ENCODE data around the gene DYNLT4.

DNA sequence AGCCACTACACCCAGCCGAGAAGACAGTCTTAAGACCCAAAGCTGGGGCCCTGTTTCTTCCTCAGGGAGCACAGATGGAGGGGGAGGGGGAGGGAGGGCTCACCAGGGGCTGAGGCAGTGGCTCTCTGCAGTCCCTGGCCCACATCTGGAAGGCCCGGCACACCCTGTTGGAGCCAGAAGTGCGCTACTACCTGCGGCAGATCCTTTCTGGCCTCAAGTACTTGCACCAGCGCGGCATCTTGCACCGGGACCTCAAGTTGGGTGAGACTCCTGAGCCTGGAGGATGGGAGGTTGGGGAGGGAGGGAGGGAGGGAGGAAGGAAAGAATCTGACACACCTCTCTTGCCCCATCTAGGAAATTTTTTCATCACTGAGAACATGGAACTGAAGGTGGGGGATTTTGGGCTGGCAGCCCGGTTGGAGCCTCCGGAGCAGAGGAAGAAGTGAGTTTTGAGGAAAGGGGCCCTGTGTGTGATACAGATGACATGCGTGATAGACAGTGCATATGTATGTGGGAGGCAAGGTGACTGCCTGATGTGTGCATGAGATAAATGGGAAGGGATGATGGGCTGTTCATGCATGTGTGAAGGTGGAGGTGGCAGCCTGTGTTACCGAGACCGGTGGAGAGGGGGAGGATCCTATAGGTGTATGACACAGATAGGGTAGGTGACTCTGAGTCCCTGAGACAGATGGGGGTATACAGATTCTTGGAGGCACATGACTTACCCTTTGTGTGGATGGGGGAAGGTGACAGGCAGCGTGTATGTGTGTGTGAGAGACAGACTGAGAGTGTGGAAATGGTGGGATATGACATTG, 5.5 kb downstream of the DYNLT4 start:
- TF ChIP-seq, protein P1, sequence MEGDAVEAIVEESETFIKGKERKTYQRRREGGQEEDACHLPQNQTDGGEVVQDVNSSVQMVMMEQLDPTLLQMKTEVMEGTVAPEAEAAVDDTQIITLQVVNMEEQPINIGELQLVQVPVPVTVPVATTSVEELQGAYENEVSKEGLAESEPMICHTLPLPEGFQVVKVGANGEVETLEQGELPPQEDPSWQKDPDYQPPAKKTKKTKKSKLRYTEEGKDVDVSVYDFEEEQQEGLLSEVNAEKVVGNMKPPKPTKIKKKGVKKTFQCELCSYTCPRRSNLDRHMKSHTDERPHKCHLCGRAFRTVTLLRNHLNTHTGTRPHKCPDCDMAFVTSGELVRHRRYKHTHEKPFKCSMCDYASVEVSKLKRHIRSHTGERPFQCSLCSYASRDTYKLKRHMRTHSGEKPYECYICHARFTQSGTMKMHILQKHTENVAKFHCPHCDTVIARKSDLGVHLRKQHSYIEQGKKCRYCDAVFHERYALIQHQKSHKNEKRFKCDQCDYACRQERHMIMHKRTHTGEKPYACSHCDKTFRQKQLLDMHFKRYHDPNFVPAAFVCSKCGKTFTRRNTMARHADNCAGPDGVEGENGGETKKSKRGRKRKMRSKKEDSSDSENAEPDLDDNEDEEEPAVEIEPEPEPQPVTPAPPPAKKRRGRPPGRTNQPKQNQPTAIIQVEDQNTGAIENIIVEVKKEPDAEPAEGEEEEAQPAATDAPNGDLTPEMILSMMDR (optimal IDR thresholded peaks at IDR 0.05 in 1 of 3, IDR thresholded peaks at IDR 0.05 in 1 of 3, conservative IDR thresholded peaks at IDR 0.05 in 1 of 3; ENCODE audit: extremely low read depth in 1 of 3, insufficient read depth in 2 of 3, low read length in 3 of 3) = no peak
- TF ChIP-seq EZH2 (IDR thresholded peaks at IDR 0.05; ENCODE audit: low read length) = no peak
